GM21515 (cell line): ENCODE data around the gene ZNF644.

Experiments used
- ATAC-seq: cut with Tn5 transposase; IDR thresholded peaks from one replicate; pipeline ENCODE4 v1.9.1; 2021; ENCODE audit not compliant: unreplicated experiment

ZNF644 gene

DNA sequence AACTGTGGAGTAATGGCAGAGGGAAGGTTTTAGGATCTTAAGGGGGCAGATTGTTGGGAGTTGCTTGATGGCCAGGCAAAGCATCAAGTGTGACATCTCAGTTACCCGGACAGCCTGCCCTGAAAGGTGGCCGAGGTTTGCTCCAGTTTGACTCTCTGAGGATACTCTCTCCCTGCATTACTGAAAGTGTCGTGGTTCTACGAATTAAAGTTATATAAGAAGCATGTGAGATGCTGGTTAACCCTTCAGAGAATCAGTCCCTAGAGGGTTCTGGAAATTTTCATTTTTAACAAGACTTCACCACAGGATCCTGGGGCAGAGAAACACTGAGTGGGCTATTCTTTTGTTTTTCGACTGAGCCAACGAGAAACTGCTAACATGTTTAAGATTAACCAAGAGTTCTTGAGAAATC lies 689 bp upstream of the ZNF644 start:
- ATAC-seq: no peak

DNA sequence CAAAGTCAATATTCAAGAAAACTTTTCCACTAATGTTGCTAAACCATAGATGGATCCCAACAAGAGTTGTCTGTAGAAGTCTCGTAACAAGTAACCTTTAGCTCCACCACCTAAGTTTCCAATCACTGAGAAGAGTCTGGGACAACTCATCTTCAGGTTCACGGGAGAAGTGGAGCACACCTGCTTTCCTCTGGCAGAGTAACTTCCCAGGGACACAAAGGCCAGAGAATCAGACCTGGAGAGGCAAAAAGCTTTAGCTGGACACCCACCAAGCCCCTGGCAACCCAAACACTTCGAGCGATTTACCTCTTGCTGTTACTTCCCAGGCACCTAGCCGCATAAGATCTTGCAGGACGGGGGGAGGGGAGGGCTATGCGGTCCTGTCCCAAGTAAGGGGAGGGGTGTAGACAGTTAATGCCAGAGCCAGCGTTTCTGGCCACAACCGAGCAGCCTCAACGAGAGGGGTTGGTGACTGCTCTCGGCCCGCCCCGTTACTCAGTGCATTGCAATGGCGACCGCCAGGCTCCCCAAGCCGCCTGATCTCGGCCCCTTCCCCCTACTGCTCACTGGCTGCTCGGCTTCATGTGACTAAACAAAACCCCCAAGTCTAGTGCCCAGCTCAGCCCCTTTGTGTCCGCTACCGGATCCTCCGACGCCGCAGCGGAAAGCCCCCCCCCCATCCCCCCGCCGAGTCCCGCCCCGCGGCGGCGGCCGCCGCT lies 709 bp downstream of the ZNF644 start:
- ATAC-seq: peak; percentile 41

DNA sequence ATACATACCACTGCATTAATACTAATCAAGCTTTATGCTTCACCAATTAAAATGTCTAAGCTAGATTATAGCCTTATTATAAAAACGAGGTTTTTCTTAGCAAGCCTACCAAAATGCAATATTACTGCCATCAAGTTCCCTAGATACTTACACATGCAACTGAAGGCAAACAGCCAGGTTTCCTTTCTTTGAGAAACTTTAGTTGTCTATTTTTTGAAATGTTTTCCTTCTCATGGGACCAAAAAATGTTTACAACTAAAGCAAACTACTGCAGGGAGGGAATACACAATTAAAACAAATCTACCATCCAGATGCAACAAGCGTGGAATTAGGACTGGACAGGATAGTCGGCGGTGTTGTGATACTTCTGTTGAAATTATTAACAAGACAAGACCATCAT lies 1.3 kb downstream of the ZNF644 start:
- no peak for ATAC-seq

DNA sequence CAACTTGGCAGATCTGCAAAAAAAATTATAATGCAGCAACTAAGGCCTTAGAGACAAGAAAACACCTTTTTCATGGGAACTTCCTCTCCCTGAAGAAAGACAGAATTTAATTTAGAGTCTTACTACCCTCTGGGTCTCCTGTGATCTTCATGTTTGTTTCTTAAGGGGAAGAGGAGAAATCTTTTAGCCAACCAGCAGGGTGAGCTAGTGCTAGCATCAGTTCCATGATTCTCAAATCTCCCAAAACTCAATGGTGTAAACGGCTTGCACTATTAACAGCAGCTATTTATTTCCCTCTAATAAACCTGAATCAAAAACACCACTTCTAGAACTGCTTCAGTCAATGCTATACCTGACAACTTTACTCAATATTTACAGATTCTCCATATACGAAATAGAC lies 3.8 kb downstream of the ZNF644 start:
- no peak for ATAC-seq

DNA sequence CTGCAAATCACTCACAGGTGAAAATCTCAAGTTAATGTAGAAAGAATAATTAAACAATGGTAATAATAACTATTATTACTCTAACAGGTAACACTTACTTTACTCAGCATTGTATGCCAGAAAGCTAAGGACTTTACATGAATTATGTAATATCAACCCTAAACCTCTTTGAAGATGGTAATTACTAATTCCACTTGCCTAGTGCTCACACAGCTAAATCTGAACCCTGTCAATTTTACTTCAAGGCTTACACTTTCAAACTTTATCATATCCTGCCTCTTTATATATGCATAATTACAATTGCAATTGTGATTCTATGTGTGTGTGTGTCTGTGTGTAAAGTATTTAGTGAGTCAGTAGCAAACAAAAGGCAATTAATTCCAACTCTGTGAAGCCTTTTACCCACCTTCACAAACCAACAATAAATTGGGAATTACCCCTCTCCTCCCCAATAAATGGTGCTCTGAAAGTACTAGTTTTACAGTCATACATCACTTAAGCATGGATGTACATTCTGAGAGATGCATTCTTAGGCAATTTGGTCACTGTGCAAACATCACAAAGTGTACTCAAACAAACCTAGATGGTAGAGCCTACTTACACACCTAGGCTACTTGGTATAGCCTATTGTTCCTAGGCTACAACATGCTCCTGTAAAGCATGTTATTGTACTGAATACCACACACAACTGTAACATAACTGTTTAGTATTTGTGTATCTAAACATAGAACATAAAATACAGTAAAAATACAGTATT lies 5.9 kb downstream of the ZNF644 start:
- no peak for ATAC-seq

DNA sequence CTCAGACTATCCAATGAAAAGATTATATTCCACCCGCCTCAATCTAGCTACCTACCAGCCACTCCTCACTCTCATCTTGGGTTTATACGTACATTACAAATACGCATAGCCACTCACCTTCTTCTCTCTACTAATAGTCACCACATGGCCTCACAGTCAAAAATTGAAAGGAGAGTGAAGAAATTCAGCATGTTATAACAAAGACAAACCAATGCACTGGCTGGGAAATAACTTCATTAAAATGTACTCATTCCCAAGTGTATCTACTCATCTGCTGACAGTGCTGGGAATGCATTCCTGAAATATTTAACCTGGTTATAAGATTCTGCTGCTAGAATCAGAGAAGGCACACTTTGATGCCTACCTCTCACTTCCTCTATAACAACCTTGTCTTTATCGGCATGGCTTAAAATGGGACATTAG lies 6.5 kb downstream of the ZNF644 start:
- ATAC-seq: no peak

DNA sequence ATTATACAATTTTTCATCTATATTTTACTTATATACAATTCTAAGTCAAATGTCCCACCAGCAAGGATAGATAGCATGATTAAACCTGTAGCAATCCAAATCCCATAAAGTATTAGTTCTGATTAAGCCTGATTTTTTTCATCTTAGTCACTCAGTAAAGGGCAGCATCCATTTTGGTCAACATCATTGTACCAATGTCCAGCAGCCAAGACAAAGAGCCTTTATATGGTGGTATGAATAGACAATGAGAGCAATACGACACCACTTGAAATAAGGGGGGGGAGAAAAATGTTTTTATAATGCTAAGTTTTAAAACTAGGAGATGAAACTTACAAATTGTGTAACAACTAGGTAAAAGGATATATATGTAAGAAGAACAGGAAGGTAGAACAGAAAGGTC lies 7.4 kb downstream of the ZNF644 start:
- no peak for ATAC-seq

DNA sequence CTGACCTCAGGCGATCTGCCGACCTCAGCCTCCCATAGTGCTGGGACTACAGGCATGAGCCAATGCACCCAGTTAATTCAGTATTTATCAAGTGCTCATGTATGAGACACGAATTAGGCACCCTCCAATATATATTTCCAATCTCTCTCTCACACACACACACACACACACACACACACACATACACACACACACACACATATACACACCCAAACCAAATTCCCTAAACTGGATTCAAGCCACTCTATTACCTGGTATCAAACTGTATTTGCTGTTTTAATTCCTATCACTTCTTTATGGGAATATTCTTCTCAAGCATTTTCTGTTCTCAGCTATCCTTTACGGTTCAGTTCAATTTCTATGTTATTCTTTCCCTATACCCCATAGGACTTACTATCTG lies 8.5 kb downstream of the ZNF644 start:
- no peak for ATAC-seq

DNA sequence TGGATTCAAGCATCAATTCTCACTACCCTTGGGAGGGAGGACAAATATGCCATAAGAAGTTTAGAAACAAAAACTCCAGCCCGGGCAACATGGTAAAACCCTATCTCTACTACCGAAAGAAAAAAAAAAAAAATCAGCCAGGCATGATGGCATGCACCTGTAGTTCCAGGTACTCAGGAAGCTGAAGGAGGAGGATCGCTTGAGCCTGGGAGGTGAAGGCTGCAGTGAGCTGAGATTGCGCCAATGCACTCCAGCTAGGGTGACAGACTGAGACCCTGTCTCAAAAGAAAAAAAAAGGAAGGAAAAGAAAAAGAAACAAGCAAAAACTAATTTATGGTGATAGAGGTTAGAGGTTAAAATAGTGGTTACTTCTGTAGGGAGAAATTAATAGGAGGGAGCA lies 9.6 kb downstream of the ZNF644 start:
- no peak for ATAC-seq

DNA sequence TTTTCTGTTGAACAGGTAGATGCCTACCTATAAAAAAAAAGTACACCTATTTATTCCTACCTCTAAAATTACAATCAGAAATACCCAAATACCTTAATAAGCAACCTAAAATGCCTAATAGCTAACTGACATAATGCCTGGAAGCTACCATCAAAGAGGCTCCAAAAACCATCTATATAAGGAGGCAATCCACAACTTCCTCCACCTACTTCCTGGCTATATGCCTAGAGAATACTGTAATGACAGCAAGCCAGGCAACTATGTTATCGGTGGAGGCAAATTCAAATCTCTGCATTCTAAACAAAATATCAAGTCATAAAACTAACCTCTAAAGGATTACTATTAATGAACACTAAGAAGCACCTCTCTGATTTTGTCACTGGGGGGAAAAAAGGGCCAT lies 10.1 kb downstream of the ZNF644 start:
- ATAC-seq: no peak

DNA sequence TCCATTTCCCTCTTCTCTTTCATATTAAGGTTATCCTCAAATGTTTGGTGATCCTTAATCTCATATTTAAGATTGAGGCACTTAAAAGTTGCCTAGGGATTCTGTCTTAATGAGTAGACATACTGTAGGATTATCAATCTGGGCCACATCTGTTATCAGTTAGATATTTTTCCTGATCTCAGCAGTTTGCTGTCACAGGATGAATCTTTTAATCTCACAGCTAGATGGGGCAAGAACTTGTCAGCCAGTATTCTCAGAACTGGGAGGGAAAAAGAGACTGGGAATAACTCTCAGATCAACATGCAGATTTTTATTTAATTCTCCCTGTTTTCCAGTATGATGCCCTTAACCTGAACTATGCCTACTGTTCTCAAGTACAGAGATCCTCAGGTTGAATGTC lies 14.0 kb downstream of the ZNF644 start:
- no peak for ATAC-seq

DNA sequence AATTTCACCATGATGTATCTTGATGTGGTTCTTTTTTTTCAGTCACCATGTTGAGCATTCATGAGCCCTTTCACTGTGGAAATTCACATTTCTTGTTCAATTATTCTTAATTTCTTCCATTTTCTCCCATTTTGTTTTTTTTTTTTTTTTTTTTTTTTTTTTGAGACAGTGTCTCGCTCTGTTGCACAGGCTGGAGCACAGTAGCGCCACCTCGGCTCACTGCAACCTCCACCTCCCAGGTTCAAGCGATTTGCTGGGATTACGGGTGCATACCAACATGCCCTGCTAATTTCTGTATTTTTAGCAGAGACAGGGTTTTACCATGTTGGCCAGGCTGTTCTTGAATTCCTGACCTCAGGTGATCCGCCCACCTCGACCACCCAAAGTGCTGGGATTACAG lies 14.7 kb downstream of the ZNF644 start:
- no peak for ATAC-seq

DNA sequence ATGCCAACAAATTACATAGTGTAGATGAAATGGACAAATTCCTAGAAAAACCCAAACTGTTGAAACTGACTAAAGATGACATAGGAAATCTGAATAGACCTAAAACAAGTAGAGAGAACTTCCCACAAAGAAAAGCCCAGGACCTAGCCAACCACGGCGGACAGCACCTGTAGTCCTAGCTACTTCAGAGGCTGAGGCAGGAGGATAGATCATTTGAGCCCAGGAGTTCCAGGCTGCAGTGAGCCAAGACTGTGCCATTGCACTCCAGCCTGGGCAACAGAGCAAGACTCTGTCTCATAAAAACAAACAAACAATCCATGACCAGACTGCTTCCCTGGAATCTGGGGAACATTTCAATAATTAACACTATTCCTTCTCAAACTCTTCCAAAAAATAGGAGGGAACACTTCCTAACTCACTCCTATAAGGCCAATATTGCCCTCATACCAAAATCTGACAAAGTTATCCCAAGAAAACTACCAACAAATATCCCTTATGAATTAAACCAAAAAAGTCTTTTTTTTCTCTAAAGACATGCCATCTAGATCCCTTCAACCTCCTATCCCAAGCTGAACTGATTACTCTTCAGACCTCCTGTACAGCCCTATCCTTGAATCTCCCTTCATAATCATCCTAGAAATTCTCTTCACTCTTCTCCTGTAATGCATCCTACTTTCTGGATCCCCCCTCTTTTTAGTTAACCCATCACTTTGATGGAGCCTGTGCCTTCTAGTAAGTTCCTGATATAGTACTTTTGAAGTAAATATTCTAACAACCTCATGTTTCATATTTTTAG lies 15.5 kb downstream of the ZNF644 start:
- ATAC-seq: no peak

DNA sequence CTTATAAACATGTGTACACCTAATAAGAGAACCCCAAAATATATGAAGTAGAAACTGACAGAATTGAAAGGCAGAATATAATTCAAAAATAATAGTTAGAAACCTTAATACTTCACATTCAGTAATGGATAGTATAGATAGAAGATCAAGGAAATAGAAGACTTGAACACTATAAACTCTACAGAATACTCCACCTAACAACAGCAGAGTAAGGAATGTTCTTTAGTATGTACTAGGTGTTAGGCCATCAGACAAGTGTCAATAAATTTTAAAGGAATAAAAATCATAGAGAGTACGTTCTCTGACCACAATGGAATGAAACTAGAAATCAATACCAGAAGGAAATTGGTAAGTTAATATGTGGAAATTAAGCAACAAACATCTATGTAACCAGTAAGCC lies 16.6 kb downstream of the ZNF644 start:
- ATAC-seq: no peak

DNA sequence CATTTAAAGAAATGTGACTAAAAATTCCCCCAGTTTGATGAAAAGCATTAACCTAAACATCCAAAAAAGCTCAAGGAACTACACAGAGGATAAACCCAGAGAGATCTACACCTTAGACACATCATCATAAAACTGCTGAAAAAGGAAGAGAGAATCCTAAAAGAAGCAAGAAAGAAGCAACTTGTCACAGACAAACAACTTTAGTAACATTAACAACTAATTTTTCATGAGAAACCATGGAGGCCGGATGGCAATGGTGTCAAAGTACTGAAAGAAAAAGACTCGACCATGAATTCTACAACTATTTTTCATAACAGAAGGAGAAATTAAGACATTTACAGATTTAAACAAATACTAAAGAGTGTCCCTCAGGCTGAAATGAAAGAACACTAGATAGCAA lies 17.7 kb downstream of the ZNF644 start:
- no peak for ATAC-seq

DNA sequence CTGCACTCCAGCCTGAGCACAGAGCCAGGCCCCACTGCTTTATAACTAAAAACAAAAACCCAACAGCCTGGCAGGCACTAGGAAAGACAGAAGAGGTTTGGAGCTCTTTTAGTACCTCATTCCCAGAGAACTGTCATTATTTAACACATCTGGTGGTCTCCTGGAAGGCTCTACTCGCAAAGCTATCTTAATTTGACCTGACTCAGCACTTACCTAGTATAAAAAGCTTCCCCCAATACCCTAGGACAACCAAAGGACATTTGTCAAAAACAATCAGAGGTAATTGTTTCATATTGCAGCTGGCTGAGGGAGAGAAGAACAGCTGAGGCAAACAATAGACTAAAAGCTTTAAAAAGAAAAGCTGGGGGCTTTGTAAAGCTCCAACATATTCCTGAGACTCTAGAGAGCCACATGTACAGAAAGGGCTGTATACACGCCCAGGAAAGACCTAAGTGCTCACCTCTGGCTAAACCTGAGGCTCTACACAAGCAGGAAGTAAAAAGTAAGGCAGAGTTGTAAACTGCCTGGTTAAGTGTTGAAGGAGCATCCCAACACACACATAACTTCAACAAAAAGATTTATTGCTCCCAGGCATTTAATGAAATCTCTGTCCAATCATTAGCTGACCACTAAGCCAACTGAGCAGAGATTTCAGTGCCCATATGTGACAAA lies 25.0 kb downstream of the ZNF644 start:
- ATAC-seq: no peak

DNA sequence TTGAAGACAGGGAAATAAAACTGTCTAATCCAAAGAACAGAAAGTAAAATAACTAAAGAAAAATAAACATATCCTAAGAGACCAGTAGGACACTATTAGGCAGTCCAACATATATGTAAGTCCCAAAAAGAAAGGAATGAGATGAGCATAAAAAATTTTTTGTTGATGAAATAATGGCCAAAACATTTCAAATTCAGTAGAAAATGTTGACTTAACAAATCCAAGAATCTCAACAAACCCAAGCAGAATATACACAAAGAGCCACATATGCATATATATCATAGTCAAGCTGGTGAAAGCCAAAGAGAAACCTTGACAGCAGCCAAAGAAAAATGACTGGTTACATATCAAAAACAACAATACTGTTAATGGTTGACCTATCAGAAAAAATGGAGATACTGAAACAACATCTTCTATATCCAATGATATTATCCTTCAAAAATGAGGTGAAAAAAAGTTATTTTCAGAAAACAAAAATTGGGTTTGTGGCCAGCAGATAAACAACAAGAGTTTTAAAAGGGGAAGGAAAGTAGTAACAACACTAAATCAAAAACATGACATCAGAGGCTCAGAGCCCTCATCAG lies 26.4 kb downstream of the ZNF644 start:
- no peak for ATAC-seq

DNA sequence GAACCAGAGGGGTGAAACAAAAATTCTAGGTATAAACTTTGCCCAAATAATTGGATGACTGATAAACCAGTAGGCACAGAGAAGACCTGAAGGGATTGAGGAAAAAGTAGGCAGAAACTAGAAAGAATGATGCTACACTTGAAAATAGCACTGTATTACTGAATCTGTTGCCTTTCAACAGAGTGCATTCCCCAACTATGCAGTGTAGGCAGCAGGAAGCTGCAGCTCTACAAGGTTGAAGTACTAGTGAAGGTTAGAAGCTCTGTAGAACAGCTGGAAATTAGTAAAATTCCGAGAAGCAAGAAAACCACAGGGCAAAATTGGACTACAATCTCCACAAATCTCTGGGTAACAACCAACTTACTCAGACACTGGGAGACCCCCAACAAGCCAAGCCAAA lies 27.4 kb downstream of the ZNF644 start:
- ATAC-seq: no peak

DNA sequence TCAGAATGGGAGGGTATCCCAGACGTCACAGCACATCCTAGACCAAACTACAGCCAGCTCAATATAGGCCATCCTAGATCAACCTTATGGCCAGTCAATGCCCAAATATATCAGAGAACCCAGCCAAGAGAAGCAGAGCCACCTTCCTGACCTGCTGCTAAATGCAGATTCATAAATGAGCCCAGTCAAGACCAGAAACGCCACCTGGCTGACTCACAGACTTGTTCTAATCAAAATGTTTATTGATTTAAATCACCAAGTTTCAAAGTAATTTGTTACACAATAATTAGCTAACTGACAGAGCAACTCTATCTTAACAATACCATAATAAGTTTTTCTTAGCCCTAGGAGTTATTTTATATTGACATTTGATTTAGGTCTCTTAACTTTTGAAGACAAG lies 28.6 kb downstream of the ZNF644 start:
- no peak for ATAC-seq

DNA sequence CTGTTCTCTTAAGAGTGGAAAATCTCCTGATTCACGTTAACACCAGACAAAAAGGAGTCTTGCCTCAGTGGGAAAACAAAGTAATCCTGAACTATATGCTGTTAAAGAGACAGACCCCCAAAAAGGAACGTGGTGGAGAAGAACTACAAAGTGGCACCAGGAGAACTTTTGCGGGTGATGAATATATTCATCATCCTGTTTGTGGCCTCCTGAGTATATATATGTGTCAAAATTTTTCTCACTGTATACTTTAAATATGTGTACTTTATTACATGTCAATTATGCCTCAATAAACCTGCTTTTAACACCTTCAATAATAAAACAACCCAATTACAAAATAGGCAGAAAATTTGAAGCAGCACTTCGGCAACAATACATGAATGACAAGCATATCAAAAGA lies 31.1 kb downstream of the ZNF644 start:
- no peak for ATAC-seq

DNA sequence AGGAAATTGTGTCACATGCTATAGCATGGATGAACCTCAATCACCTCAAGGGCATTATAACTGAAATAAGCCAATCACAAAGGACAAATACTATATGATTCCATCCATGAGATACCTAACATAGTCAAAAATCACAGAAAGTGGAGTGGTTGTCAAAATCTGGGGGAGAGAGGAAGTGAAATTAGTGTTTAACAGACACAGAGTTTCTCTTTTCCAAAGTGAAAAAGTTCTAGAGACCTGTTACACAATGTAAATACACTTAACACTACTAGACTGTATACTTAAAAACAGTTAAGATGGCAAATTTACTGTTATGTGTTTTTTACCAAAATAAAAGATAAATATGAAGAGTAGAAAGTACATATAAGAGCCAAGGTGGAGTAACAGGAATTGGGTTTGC lies 31.8 kb downstream of the ZNF644 start:
- ATAC-seq: no peak
